ENCODE measurements around the gene KCNJ18.
"Not testable (repeated sequence)": the region's sequence is repeated elsewhere in the genome, so short reads cannot be mapped to it uniquely, and the experiment has no call there.

Gene KCNJ18

GRCh38 chr17:21751111-21751510 lies 58.8 kb downstream of the KCNJ18 start:
- in situ Hi-C loops (cut with HindIII; ENCODE audit: low sequenced_read_pairs): not testable (repeated sequence)
